HPDE6-E6E7 (cell line): ENCODE results near the gene BDKRB2.

Experiments
- DNase-seq: peaks from one replicate; pipeline ENCODE4 v3.0.0; 2011; ENCODE audit warnings: missing footprints; ENCODE audit errors: extremely low spot score

BDKRB2 gene

DNA sequence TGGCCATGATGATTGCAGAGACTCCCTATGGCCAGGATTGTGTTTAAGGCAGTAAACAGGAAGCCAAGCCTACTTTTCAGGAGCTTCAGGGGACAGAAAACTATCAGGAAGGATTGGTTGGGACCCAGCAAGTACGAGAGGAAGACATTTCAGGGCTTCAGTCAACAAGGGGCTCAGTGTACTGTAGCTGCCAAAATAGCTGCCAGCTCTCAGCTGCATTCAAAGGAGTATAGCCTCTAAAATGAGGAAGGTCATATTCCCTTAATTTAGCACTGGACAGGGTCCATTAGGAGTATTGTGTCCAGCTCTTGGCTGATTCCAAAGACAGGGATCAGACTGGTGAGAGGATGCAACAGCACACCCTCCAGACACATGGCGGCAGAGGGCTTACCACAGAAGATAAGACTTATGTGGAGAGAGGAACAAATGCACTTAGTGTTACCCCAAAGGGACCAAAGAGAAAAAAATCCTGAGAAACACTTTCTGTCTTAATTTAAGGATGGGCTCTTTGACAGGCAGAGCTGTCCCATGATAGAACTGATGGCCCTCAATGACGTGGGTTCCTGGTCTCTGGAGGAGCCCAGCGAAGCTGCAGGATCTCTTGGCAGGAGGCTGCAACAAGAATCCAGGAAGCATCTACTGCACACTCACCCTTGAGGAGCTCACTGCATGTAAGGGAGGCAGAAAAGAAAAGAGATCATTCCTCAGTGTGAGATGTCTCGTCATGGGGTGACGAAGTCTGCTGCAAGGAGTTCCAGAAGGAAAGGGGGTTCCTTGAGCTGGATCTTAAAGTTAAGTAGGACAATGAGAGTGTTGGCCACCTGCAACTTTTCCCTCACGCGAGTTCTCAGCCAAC is 66.2 kb downstream of the BDKRB2 start:
- no peak for DNase-seq

DNA sequence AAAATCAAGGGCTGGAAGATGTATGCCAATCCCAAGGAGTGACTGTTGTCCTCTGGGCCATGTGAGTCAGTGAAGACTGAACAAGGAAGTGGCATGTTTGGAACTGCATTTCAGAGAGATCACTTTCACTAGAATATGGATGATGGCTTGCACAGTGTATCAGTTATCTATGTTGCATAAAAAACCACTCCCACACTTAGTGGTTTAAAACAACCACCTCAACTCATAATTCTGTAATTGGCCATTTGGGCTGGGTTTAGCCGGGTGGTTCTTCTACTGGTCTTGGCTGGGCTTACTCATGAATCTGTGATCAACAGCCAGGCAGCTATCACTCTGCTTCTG is 66.8 kb downstream of the BDKRB2 start:
- peak; percentile 71 for DNase-seq

DNA sequence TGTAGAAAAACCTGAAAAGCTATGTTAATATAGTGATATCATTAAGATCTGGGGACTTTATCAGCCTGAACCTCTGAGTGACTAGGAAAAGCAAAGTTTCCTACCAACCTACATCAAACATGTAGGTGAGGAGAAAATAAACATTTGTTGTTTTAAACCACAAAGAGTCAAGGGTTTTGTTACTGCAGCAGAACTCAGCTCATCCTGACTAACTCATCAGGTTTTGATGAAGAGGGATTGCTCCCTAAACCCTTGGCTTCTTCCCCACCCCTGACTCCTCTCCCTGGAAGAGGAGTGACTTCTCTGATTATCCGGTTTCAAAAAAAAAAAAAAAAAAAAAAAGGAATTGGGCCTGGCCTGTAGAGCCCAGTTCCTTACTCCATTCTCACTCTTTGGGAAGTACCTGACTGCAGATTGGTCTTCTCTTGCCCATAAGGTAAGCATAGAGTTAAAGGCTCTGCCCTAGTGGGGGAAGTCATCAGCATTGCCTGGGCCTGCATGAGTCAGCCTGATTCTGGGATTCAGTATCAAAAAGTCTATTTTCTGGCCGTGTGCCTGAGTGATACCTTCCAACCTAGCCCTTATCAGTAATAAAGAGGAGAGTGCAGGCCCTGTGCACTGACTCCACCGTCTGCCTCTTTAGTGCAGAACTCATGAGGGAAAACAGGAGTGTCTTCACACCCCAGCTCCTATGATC is 68.3 kb downstream of the BDKRB2 start:
- no peak for DNase-seq

DNA sequence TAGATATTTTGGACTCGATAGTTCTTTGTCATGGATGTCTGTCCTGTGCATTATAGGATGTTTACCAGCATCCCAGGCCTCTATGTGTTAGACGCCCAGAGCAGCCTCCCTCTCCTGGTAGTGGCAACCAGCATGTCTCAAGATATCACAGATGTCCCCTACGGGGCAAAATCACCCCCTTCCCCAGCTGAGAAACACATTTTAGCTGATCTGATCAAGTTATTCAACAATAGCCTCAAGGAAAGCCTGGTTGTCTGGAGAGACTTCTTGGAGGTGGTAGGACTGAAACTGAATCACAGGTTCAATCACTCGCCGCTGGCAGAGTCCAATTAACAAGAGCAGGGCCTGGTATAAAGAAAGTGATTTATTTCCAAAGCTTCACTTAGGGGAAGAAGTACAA is 69.0 kb downstream of the BDKRB2 start:
- no peak for DNase-seq

DNA sequence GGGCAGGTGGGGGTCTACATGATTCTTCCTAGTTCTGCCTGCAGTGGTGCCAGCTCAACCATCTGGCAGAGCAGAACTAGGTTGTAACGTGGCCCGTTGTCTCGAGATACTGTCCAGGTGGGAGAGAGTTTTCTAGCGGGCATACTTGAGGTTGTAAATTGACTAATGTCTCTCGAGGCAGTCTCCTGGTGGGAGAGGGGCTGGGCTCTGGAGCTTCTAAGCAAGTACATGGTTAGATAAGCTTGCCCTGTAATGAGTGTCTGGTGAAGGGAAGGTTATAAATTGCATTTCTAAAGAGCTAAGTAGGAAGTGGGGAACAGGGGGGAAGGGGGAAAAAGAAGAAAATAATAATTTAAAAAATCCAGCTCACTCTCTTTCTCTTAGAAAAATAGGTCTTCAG is 69.5 kb downstream of the BDKRB2 start:
- DNase-seq = no peak

DNA sequence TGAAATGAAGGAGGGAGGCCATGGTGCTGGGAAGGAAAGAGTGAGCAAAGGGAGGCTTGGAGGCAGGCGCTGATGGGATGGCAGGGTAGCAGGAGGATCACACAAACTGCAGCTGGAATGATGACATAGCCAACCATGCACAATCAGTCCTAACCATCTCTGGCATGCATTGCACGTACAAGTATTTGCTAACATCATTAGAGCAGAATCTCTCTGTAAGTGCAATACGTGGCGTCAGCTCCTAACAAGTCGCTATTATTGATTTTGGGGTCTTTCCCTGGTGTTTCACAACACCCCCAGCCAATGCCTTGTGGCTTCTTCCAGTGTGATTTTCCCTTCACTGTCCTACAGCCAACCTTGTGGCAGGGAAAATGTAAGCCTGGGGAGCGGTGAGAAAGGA is 69.9 kb downstream of the BDKRB2 start:
- no peak for DNase-seq

DNA sequence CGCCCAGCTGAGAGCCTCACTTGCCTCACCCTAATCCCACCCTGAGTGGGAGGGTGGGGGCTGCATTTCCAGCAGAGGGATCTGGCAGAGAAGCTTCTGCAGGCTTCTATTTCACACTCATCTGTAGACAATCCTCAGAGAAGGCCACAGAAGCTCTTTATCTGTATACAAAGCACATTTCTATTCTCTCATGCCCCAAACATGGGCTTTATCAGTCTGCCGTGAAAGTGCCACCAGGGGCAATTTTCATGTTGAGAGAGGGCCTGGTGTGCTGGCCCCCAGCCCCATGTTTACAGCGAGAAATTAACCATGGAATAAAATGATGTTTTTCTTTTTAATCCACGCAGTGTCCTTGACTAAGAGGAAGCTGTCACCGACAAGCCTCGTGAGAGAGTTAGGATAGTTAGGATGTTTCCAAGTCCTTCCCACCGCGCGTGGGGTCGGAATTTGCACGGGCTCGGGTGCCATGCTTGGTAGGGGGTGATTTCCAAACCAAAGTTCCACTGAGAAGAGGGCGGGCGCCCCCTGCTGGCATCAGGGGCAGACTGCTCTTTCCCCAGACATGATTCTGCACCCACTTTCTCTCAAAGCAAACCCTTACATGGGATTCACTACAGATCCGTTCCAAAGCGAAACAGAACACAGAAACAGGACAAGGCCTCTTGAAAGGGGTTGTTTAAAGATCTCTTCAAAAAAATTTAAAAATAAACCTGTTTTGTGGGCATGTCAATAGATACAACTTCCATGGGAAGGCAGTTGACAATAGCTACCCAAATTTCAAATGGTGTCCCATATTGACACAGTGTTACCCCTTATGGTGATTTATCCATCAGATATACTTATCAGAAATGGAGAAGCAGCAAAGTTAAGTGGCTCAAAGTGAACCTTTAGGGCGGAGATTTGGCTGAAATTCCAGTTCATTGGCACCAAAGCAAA is 70.8 kb downstream of the BDKRB2 start:
- peak; percentile 63 for DNase-seq

DNA sequence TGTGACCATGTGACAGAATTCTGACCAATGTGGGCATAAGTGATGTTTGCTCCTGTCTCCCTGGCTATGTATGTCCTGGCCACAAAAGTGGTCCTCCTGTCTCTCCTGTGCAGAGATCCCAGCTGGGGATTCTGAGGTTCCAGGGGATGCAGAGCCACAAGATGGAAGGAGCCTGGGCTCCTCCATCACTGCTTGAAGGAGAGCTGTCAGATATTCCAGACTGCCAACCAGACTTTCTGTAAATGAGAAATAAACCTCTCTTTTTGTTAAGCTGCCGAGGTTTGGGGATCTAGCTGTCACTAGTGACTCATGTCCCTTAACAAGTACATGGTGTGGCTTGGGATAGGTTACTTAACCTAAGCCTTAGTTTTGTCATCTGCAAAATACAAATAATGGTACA is 73.3 kb downstream of the BDKRB2 start:
- no peak for DNase-seq

DNA sequence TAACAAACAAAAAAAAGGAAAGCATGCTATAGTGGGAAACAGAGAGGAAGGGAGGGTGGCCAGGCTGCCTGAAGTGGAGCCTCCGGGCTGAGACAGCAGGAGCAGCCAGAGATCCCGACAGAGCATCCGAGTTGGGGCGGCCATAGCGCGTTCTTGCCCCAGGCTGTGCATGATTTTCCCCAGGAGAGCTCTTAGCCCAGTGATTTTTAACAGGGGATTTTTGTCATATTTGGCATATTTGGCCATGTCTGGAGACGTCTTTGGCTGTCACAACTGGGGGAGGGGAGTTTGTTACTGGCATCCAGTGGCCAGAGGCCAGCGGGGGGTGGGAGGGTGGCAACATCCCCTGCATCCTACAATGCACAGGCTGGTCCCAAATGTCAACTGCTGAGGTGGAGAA is 74.9 kb downstream of the BDKRB2 start:
- DNase-seq = no peak

DNA sequence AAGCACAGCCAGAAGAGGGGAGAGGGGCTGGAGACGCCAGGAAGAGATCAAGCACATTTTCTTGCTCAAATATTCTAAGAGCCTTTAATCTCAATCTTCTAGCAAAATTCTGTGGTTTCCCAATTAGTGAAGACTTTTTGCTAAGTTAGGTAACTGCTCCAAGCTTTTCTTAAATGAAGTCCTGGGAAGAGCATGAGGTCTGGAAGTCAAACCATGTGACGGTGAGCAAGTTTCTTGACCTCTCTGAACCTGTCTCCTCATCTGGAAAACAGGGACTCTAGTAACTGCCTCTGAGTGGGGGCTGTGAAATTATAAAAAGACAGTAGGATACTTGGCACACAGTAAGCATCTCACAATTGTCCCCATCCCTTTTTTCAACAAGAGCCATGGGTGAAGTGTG is 75.5 kb downstream of the BDKRB2 start:
- no peak for DNase-seq

DNA sequence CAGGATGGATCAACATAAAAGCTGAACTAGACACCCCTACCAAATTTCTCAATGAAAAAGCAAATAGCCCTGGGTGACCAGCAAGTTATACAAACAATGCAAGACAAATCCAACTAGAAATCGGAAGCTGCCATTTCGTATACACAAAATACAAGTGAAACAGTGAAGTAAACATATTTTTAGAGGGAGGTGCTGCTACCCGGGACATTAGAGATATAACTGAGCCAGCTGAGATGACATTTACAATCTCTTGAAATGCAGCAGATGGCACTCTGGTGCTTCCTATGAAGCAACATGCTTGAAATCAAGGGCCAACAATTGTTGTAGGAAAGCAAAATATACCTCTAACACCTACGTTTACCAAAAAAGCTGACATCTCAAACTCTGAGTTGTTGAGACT is 76.8 kb downstream of the BDKRB2 start:
- DNase-seq = no peak

DNA sequence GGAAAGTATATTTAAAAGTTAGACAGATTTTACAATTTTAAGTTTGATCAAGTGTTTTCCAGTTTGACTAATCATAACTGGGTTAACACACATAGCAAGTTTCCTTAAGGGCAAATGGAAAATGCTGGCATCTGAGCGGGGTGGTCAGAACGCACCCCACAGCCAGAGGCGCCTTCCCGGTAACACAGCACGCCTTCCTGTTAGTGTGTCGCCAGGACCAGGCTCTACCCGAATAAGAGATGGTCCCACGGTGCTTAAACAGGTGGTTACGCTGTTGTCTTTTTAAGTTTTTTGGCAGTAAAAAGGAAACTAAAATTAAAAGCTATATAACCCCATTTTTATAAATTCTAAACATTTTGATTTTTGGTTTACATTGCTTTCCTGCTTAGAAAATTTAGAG is 79.4 kb downstream of the BDKRB2 start:
- no peak for DNase-seq

DNA sequence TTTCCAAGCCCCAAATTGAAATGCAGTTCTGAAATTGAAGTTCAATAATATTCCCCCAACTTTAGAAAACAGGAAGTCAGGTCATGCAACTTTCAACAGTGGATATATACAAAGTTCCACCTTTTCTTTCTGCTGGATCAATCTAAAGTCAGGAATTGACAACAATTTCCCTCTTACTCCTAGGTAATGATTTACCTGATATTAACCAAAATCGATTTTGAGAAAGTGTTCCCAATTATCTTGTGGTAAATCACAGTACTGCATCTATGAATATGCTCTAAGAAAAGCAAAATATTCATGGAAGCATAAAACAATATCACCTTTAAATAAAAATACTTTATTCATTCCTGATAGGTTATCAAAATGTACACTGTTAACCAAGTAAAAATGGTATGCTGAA is 79.8 kb downstream of the BDKRB2 start:
- no peak for DNase-seq

DNA sequence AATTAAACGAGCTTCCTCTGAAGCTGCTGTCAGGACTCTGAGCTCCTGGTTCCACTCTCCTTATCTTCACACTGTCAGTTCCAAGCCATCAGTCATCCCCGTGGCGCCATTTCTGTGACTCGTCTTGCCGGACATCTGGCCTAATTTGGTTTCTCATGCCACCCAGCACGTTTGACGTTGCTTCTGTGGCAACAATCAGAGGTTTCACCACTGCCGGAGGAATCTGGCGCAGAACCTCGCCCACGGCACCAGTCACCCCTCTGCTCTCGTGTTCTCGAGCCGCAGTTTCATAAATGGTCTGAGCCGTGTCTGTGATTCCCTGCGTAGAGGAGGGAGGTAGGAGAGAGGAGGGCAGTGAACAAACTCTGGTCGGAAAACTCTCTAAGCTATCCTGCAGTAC is 81.0 kb downstream of the BDKRB2 start:
- DNase-seq = no peak

DNA sequence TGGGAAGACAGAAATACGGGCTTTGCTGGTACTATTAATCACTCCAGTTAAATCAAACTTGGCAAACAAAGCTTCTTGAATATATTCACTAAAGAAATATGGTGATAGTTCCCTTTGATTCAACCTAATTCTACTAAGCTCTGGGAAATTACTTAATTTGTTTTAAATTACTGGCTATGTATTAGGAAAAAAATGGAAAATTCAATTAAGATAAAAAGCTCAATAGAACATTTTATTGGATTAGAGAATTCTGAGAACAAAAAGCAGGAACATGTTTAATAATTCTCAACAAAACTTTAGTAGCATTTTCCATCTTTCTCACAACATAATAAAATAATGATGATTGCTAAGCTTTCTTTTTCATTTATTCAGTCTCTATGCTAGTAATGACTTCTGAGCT is 81.6 kb downstream of the BDKRB2 start:
- DNase-seq = no peak

DNA sequence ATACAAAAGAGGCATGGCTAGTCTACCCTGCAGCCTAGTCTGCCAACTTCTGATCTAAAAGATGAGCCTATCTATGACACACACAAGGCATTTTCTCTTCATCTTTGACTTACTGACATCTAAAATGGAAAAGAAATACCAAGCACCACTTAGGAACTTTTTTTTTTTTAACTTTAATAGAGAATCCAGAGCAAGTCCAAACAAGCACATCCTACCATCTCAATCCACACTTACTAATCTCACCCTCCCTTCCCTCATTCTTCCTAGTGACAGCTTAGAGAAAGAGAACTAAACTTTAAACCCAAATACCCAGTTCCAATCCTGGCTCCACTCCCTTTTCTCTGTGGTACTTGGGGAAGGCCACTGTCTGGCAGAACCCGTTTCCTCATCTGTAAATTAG is 83.2 kb downstream of the BDKRB2 start:
- DNase-seq = no peak
